Colonic mucosa (tissue), 4 donors: ENCODE data around the gene ZNF140. TPM values are rescaled to one million over a fixed set of nuclear protein-coding genes. Genes with fewer than 3 reads are reported as not detected.
A peak's percentile ranks its signal among the peaks of the same experiment; 100 is the strongest.

Experiments used
- DNase-seq: peaks from one replicate; pipeline ENCODE4 v3.0.0-alpha.2; 2020
- H3K27ac ChIP-seq: fragments of 200-600 bp; one replicate; pipeline ENCODE4 v1.8.0; 2021
- H3K27me3 ChIP-seq: fragments of 200-600 bp; one replicate; pipeline ENCODE4 v1.8.0; 2021
- H3K36me3 ChIP-seq: fragments of 200-600 bp; one replicate; pipeline ENCODE4 v1.8.0; 2021
- H3K4me1 ChIP-seq: fragments of 200-600 bp; one replicate; pipeline ENCODE4 v1.8.0; 2021; ENCODE audit warnings: mild to moderate bottlenecking
- H3K4me3 ChIP-seq: fragments of 200-600 bp; one replicate; pipeline ENCODE4 v1.8.0; 2021
- H3K9ac ChIP-seq, 2 donors: one replicate each; pipeline ENCODE4 v1.7.0; 2013; ENCODE audit warnings: control low read depth in 2 of 2, low read depth in 2 of 2, low read length in 2 of 2
- H3K9me3 ChIP-seq: fragments of 200-600 bp; one replicate; pipeline ENCODE4 v1.8.0; 2021
- intact Hi-C: fragments of 100-400 bp; cut with DNase I; formaldehyde crosslinking; loops from one replicate; pipeline ENCODE4 v1.14.1; 2022
- total RNA-seq, 2 donors: library from RNA; stranded (reverse); fragmentation: NEBNext Ultra II Directional in 1 of 2; extraction: Animal tissue kit (Norgen Biotek cat#: 25700) in 1 of 2; gene quantifications; one replicate each; pipeline ENCODE4 v1.2.1, GENCODE V29; 2021
- TF ChIP-seq, protein P1 (sequence below): fragments of 200-600 bp; IDR thresholded peaks from one replicate; pipeline ENCODE4 v1.8.0; 2022; ENCODE audit warnings: antibody characterized with exemption, mild to moderate bottlenecking
- donor health status: healthy.
- donor health status: DM: no; HTN: no; CAD: no.
- donor health status: DM: no; HTN: no; CAD: no.

ZNF140 gene
- total RNA-seq, 2 donors from 2014 or later: 9.4 to 15.6 TPM

DNA sequence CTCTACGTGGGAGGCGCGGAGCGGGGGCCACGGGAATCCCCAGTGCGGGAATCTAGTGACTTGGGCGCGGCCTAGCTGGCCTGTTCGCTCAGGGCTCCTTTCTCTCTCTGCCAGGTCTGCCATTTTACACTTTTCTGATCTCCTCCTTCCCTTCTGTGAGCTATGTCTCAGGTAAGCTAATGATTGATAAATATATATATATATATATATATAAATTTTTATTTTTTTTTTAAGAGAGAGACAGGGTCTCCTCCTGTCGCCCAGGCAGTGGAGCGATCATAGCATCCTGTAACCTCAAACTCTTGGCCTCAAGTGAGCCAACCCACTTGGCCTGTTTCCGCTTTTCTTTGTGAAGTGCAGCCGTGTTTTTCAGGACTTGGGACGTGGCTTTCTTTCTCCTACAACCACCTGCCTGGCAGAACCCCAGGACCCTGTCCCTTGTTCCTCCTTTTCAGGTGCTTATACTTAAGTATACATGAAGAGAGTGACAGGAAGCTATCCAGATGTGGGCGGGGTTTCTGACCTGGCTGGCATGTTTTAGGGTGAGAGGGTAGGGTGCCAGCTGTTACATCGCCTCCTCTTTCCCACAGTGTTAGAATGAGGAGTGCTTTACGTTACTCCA, 547 bp downstream of the ZNF140 start:
- DNase-seq: no peak
- TF ChIP-seq, protein P1, sequence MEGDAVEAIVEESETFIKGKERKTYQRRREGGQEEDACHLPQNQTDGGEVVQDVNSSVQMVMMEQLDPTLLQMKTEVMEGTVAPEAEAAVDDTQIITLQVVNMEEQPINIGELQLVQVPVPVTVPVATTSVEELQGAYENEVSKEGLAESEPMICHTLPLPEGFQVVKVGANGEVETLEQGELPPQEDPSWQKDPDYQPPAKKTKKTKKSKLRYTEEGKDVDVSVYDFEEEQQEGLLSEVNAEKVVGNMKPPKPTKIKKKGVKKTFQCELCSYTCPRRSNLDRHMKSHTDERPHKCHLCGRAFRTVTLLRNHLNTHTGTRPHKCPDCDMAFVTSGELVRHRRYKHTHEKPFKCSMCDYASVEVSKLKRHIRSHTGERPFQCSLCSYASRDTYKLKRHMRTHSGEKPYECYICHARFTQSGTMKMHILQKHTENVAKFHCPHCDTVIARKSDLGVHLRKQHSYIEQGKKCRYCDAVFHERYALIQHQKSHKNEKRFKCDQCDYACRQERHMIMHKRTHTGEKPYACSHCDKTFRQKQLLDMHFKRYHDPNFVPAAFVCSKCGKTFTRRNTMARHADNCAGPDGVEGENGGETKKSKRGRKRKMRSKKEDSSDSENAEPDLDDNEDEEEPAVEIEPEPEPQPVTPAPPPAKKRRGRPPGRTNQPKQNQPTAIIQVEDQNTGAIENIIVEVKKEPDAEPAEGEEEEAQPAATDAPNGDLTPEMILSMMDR: no peak
- no peaks in the 10 kb centered on the region for H3K27me3 ChIP-seq

DNA sequence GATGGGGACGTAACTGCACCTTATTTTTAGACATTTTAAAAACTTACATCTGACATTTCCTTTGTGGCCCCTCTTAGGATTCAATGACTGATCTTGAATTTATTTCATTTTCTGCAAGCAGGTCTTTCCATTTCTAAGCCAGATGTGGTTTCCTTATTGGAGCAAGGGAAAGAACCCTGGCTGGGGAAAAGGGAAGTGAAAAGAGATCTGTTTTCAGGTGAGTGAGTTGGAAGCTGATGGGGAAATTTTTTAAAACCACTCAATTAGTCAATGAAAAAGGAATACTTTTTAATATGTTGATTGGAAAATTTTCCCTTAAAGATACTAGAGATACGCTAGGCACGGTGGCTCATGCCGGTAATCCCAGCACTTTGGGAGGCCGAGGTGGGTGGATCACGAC, 2.6 kb downstream of the ZNF140 start:
- Histone ChIP-seq H3K27ac (no peak overlapping the region), H3K27me3 (no peaks in the 10 kb centered on the region), H3K9ac (no peak overlapping the region), H3K4me1 (no peaks in the 10 kb centered on the region), H3K36me3 (peaks cover 33% of the 10 kb centered on the region), H3K9me3 (peaks cover 19% of the 10 kb centered on the region), H3K4me3 (no peak overlapping the region)
- intact Hi-C loops: loop anchor here (5.0 kb wide), 2 partner anchors 46 to 49 kb away; partner anchors contain the start of genes ZNF10, ZNF84 and ZNF891
- no peak for DNase-seq
- TF ChIP-seq, protein P1: no peak

More for the DNA sequence above, 547 bp downstream of the ZNF140 start:
- intact Hi-C loops: loop anchor here (2.0 to 5.0 kb wide), 3 partner anchors 44 to 94 kb away; partner anchors contain the start of genes ZNF10, ZNF26, ZNF84 and ZNF891
- Histone ChIP-seq H3K27ac (peak overlapping the region; percentile 96), H3K9me3 (peaks cover 15% of the 10 kb centered on the region), H3K9ac (peak overlapping the region; percentile 81 to 94), H3K4me3 (peak overlapping the region; percentile 90), H3K36me3 (peaks cover 12% of the 10 kb centered on the region), H3K4me1 (no peaks in the 10 kb centered on the region)

GRCh38 chr12:133105620-133106019, 24.9 kb downstream of the ZNF140 start:
- no peaks in the 10 kb centered on the region for H3K27me3 ChIP-seq
- H3K9me3 ChIP-seq: peaks cover 33% of the 10 kb centered on the region
- no peak overlapping the region for H3K4me3 ChIP-seq
- H3K27ac ChIP-seq: no peak overlapping the region
- DNase-seq: no peak
- no peaks in the 10 kb centered on the region for H3K4me1 ChIP-seq
- TF ChIP-seq, protein P1: no peak
- no peak overlapping the region for H3K9ac ChIP-seq
- intact Hi-C loops: no loop called here
- peaks cover 11% of the 10 kb centered on the region for H3K36me3 ChIP-seq

DNA sequence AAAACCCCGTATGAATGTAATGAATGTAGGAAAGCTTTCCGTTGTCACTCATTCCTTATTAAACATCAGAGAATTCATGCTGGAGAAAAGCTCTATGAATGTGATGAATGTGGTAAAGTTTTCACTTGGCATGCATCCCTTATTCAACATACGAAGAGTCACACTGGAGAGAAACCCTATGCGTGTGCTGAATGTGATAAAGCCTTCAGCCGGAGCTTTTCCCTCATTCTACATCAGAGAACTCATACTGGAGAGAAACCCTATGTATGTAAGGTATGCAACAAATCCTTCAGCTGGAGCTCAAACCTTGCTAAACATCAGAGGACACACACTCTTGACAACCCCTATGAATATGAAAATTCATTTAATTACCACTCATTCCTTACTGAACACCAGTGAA, 25.5 kb downstream of the ZNF140 start:
- H3K36me3 ChIP-seq: peaks cover 11% of the 10 kb centered on the region
- H3K4me3 ChIP-seq: no peak overlapping the region

DNA sequence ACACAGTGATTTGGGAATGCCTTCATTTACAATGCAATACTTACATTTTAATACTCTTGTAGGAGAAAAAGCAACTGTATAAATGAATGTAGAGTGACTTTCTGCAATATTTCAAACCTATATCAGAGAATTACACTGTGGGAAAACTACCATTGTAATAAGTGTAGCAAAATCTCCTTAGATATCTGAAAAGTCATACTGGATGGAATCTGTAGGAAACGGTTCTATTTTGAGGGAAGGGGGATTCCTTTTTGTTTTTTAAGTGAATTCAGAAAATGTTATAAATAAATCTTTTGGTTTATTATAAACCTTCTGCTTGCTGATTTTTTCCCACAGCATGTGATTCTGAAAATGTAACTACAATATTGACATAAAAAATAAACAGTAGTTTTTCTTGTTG, 26.4 kb downstream of the ZNF140 start:
- H3K27ac ChIP-seq: no peak overlapping the region
- no peaks in the 10 kb centered on the region for H3K4me1 ChIP-seq
- DNase-seq: no peak
- no peaks in the 10 kb centered on the region for H3K27me3 ChIP-seq
- H3K4me3 ChIP-seq: no peak overlapping the region
- peaks cover 30% of the 10 kb centered on the region for H3K9me3 ChIP-seq
- no peak overlapping the region for H3K9ac ChIP-seq
- peaks cover 11% of the 10 kb centered on the region for H3K36me3 ChIP-seq
- intact Hi-C loops: no loop called here
- TF ChIP-seq, protein P1: no peak

More for the DNA sequence above, 25.5 kb downstream of the ZNF140 start:
- H3K9ac ChIP-seq: no peak overlapping the region
- intact Hi-C loops: no loop called here
- H3K4me1 ChIP-seq: no peaks in the 10 kb centered on the region
- H3K27me3 ChIP-seq: no peaks in the 10 kb centered on the region
- DNase-seq: no peak
- H3K27ac ChIP-seq: no peak overlapping the region
- H3K9me3 ChIP-seq: peaks cover 30% of the 10 kb centered on the region
- TF ChIP-seq, protein P1: no peak
